Retinal pigment epithelial cell (primary cell): ENCODE measurements around the gene CHKA.

Experiments
- DNase-seq: peaks from one replicate; pipeline ENCODE4 v3.0.0-alpha.2; 2010; ENCODE audit warnings: low read depth
- H3K4me3 ChIP-seq: 2 replicates; pipeline ENCODE4 v1.5.1; 2011; ENCODE audit warnings: mild to moderate bottlenecking, low read length, control low read depth, moderate library complexity
- CTCF ChIP-seq: conservative IDR thresholded peaks from 2 replicates; pipeline ENCODE4 v1.5.1; 2011; ENCODE audit warnings: low read depth, low read length, control low read depth, inconsistent platforms

Gene CHKA

DNA sequence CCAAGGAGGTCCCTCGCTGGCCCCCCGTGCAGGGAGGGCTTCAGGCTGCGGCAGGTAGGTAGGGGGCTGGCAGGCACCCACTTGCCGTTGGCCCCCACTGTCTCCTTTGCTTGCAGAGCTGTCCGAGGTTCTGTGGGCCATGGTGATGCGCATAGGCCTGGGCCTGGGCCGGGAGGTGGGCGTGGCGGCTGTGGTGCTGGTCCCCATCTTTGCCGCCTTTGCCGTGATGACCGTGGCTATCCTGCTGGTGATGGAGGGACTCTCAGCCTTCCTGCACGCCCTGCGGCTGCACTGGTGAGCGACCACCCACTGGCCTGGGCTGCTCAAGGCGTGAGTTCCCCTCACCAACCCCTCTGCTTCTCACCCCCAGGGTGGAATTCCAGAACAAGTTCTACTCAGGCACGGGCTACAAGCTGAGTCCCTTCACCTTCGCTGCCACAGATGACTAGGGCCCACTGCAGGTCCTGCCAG, 70.8 kb downstream of the CHKA start:
- H3K4me3 ChIP-seq = no peak overlapping the region
- TF ChIP-seq CTCF = no peak
- no peak for DNase-seq

DNA sequence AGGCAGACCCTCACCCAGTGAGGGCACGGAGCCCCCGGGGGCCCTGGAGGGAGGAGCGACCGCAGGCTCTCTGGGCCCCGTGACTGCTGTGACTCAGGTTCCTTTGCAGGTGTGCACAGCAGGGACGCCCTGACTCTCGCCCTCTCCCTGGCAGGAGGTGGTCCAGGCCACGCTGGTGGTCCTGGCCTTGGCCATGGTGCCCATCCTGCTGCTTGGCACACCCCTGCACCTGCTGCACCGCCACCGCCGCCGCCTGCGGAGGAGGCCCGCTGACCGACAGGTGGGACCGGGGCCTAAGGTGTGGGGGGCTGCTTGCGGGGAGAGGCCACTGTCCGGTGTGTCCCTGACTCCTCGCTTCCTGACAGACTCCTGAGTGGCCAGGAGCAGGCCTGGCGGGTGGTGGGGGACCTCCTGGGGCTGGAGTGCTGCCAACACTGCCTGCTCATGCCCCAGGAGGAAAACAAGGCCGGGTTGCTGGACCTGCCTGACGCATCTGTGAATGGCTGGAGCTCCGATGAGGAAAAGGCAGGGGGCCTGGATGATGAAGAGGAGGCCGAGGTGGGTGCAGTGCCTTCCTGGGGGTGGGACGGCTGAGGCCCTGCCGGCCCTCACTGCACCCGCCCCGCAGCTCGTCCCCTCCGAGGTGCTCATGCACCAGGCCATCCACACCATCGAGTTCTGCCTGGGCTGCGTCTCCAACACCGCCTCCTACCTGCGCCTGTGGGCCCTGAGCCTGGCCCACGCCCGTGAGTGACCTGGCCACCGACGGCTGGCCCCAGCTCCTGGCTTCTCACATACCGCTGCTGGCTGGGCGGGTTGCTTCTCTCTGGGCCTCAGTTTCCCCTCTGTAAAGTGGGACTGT, 71.4 kb downstream of the CHKA start:
- no peak for DNase-seq
- no peak overlapping the region for H3K4me3 ChIP-seq
- TF ChIP-seq CTCF = no peak

- no peak for TF ChIP-seq CTCF
- DNase-seq = no peak
- no peak overlapping the region for H3K4me3 ChIP-seq
These were observed 72.3 kb downstream of the CHKA start for GRCh38 chr11:68048681-68049508.

DNA sequence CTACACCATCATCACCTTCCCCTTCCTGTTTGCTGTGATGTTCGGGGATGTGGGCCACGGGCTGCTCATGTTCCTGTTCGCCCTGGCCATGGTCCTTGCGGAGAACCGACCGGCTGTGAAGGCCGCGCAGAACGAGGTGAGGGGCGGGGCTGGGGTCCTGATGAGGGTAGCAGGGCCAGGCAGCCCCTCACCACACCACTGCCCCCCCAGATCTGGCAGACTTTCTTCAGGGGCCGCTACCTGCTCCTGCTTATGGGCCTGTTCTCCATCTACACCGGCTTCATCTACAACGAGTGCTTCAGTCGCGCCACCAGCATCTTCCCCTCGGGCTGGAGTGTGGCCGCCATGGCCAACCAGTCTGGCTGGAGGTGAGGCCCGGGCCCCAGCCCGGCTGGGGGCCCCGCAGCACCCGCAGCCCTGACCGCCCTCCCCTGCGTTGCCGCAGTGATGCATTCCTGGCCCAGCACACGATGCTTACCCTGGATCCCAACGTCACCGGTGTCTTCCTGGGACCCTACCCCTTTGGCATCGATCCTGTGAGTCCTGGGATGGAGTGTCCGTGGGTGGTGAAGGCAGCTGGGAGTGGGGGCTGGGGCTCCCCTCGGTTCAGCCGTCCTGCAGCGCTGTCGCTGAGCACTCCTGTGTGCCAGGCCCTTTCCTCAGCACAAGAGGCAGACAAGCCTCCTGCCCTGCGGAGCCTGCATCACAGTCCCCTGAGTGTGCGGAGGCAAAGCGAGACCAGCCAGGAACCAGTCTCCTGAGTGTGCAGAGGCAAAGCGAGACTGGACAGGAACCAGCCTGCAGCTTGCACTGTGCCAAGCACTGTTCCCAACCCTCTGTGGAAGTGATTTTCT, 73.5 kb downstream of the CHKA start:
- TF ChIP-seq CTCF = no peak
- DNase-seq = no peak

GRCh38 chr11:68044898-68045351, 76.3 kb downstream of the CHKA start:
- H3K4me3 ChIP-seq = no peak overlapping the region
- TF ChIP-seq CTCF = no peak
- DNase-seq = no peak

More for the DNA sequence above, 73.5 kb downstream of the CHKA start:
- H3K4me3 ChIP-seq = no peak overlapping the region

GRCh38 chr11:68044145-68044813, 76.9 kb downstream of the CHKA start:
- no peak overlapping the region for H3K4me3 ChIP-seq
- no peak for DNase-seq
- TF ChIP-seq CTCF = peak; percentile 15
